ENCODE measurements around the gene MYPOP. TPM values are rescaled to one million over a fixed set of nuclear protein-coding genes. Genes with fewer than 3 reads are reported as not detected.

Gene MYPOP
- total and polyA plus RNA-seq, 2 of the 13 experiments (the other 11 are each of a cell fraction or from before 2014, with no cell fraction given) = 2.3 to 2.7 TPM

DNA sequence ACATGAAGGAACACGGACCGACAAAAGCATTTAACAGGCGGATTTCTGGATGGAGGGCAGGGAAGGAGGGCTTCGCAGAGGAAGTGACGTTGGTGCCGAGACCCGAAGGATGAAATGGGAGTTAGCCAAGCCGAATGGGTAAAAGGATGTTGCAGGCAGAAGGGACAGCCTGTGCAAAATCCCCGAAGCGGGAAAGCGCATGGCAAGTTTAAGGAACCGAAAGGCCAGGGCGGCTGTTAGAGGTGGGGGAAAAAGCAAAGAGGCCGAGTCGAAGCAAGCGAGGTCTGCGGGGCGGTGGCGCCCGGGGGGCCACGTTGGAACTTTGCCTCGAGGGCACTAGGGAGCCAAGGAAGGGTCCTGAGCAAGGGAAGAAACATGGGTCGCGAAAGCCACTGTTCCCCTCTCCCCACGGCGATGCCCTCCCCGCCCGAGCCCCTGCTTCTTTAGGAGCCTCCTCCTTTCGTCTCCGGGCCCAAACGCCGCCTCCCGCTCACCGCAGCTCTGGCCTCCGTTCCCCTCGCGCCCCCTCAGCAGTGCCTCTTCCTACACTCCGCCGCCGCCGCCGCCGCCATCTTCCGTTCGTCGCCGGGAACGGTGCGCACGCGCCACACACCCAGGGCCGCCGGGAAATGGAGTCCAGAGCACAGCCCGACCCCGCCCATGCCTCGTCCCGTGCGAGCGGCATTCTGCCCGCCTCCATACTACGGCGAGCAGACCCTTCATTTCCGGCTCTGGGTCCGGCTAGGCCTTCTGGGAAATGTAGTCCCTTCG lies 39.7 kb downstream of the MYPOP start, which contains the start of gene SYMPK (continued):
- TF ChIP-seq ZNF484 (CRISPR knock-in tag; IDR thresholded peaks at IDR 0.05; ENCODE audit: borderline replicate concordance, low read depth) (no peak), NFATC3 (CRISPR knock-in tag; IDR thresholded peaks at IDR 0.05) (peak; percentile 14; the same call in 1 of the 2 replicates), POLR2AphosphoS2 (IDR thresholded peaks at IDR 0.05; ENCODE audit: low read depth, low read length) (no peak), RBM22 (optimal IDR thresholded peaks at IDR 0.05; ENCODE audit: low read length) (no peak), ZNF24 (IDR thresholded peaks at IDR 0.05) (no peak), SRSF1 (optimal IDR thresholded peaks at IDR 0.05; ENCODE audit: low read depth, low read length) (no peak), PHF8 (CRISPR knock-in tag; IDR thresholded peaks at IDR 0.05) (peak; percentile 68), NR2F2 (IDR thresholded peaks at IDR 0.05; ENCODE audit: borderline replicate concordance, low read depth) (no peak), ZNF598 (CRISPR knock-in tag; IDR thresholded peaks at IDR 0.05; ENCODE audit: borderline replicate concordance) (peak; percentile 7; the same call in 1 of the 2 replicates), FOXO1 (CRISPR knock-in tag; IDR thresholded peaks at IDR 0.05) (no peak; the same call in 1 of the 2 replicates), ZSCAN30 (CRISPR knock-in tag; IDR thresholded peaks at IDR 0.05) (no peak), RFX5 (IDR thresholded peaks at IDR 0.05; ENCODE audit: low read depth, low read length) (no peak), ZNF383 (CRISPR knock-in tag; IDR thresholded peaks at IDR 0.05; ENCODE audit: borderline replicate concordance) (no peak), SMAD9 (CRISPR knock-in tag; IDR thresholded peaks at IDR 0.05) (no peak), ZNF772 (CRISPR knock-in tag; IDR thresholded peaks at IDR 0.05) (peak; percentile 93; the same call in 1 of the 2 replicates), GFI1 (CRISPR knock-in tag; IDR thresholded peaks at IDR 0.05; ENCODE audit: borderline replicate concordance) (no peak), ZNF530 (CRISPR knock-in tag; IDR thresholded peaks at IDR 0.05; ENCODE audit: low read depth) (no peak), ZNF230 (CRISPR knock-in tag; IDR thresholded peaks at IDR 0.05) (no peak), ZNF225 (CRISPR knock-in tag; IDR thresholded peaks at IDR 0.05) (0 out of 2 replicates have a peak, but pooled peaks have one; percentile 73), ZNF367 (CRISPR knock-in tag; IDR thresholded peaks at IDR 0.05; ENCODE audit: borderline replicate concordance) (no peak), ZFP41 (CRISPR knock-in tag; IDR thresholded peaks at IDR 0.05; ENCODE audit: borderline replicate concordance) (peak; percentile 62; the same call in 1 of the 2 replicates)
- TF ChIP-seq, protein P1, sequence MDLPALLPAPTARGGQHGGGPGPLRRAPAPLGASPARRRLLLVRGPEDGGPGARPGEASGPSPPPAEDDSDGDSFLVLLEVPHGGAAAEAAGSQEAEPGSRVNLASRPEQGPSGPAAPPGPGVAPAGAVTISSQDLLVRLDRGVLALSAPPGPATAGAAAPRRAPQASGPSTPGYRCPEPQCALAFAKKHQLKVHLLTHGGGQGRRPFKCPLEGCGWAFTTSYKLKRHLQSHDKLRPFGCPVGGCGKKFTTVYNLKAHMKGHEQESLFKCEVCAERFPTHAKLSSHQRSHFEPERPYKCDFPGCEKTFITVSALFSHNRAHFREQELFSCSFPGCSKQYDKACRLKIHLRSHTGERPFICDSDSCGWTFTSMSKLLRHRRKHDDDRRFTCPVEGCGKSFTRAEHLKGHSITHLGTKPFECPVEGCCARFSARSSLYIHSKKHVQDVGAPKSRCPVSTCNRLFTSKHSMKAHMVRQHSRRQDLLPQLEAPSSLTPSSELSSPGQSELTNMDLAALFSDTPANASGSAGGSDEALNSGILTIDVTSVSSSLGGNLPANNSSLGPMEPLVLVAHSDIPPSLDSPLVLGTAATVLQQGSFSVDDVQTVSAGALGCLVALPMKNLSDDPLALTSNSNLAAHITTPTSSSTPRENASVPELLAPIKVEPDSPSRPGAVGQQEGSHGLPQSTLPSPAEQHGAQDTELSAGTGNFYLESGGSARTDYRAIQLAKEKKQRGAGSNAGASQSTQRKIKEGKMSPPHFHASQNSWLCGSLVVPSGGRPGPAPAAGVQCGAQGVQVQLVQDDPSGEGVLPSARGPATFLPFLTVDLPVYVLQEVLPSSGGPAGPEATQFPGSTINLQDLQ (CRISPR knock-in tag; IDR thresholded peaks at IDR 0.05) = no peak
- TF ChIP-seq, protein P2, sequence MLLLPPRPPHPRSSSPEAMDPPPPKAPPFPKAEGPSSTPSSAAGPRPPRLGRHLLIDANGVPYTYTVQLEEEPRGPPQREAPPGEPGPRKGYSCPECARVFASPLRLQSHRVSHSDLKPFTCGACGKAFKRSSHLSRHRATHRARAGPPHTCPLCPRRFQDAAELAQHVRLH (CRISPR knock-in tag; IDR thresholded peaks at IDR 0.05; ENCODE audit: borderline replicate concordance, low read depth) = no peak
- TF ChIP-seq, protein P3, sequence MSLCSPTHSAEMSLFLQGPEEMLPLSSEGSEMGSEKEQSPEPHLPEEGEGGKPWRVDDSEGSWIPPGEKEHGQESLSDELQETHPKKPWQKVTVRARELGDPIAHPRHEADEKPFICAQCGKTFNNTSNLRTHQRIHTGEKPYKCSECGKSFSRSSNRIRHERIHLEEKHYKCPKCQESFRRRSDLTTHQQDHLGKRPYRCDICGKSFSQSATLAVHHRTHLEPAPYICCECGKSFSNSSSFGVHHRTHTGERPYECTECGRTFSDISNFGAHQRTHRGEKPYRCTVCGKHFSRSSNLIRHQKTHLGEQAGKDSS (CRISPR knock-in tag; IDR thresholded peaks at IDR 0.05; ENCODE audit: borderline replicate concordance, low read depth) = peak; percentile 76; the same call in 1 of the 2 replicates
- TF ChIP-seq, protein P4, sequence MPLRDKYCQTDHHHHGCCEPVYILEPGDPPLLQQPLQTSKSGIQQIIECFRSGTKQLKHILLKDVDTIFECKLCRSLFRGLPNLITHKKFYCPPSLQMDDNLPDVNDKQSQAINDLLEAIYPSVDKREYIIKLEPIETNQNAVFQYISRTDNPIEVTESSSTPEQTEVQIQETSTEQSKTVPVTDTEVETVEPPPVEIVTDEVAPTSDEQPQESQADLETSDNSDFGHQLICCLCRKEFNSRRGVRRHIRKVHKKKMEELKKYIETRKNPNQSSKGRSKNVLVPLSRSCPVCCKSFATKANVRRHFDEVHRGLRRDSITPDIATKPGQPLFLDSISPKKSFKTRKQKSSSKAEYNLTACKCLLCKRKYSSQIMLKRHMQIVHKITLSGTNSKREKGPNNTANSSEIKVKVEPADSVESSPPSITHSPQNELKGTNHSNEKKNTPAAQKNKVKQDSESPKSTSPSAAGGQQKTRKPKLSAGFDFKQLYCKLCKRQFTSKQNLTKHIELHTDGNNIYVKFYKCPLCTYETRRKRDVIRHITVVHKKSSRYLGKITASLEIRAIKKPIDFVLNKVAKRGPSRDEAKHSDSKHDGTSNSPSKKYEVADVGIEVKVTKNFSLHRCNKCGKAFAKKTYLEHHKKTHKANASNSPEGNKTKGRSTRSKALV (CRISPR knock-in tag; IDR thresholded peaks at IDR 0.05) = no peak; the same call in 1 of the 2 replicates
